ENCODE results near the gene CDX1.

DNA sequence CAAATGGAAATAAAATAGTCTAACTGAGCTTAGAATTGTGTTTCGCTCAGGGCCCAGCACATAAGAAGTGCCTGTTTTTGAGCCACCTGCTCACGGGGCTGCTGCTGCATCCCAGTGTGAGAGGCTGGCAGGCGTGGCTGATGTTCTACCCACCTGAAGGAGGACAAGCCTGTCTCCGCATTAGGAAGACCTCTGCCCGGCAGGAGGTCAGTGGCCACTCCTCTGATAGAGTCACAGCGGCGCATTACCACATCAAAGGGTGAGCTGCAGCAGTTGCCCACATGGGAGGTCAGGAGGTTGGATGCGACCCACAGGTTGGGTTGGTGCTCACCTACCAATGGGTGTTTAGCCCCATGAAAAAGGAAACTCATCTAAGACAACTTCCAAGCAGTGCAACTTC is 19.6 kb downstream of the CDX1 start:
- TF ChIP-seq, protein P1, sequence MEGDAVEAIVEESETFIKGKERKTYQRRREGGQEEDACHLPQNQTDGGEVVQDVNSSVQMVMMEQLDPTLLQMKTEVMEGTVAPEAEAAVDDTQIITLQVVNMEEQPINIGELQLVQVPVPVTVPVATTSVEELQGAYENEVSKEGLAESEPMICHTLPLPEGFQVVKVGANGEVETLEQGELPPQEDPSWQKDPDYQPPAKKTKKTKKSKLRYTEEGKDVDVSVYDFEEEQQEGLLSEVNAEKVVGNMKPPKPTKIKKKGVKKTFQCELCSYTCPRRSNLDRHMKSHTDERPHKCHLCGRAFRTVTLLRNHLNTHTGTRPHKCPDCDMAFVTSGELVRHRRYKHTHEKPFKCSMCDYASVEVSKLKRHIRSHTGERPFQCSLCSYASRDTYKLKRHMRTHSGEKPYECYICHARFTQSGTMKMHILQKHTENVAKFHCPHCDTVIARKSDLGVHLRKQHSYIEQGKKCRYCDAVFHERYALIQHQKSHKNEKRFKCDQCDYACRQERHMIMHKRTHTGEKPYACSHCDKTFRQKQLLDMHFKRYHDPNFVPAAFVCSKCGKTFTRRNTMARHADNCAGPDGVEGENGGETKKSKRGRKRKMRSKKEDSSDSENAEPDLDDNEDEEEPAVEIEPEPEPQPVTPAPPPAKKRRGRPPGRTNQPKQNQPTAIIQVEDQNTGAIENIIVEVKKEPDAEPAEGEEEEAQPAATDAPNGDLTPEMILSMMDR (IDR thresholded peaks at IDR 0.05; ENCODE audit: insufficient read depth, low read length) = no peak
- TF ChIP-seq POLR2AphosphoS5 (IDR thresholded peaks at IDR 0.05; ENCODE audit: low read depth) = no peak

Data from HL-60 (cell line).